ENCODE results near the gene HBG1.

The HBG1 gene

GRCh38 chr11:5245155-5245554 lies 4.5 kb downstream of the HBG1 start:
- no peak for DNase-seq

DNA sequence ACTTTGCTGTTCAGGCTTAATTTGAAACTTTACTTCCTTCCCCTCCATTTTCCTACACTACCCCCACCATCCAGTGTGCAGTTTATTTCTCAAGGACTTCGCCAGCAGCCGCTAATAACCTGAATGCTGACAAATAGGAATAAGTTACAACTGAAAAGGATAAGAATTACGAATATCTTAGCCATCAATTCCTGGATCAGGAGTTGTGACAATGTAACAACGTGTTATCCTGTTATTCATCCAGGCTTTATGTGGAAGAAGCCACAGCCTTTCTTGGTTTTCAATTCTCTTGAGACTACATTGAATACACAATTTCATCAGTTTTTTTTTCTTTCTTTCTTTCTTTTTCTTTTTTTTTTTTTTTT lies 5.9 kb downstream of the HBG1 start:
- DNase-seq = no peak

GRCh38 chr11:5242933-5243815 lies 6.5 kb downstream of the HBG1 start:
- DNase-seq = no peak

- no peak for DNase-seq
Observed at GRCh38 chr11:5242208-5242607, 7.4 kb downstream of the HBG1 start.

GRCh38 chr11:5241458-5241857 lies 8.2 kb downstream of the HBG1 start:
- DNase-seq = no peak

DNA sequence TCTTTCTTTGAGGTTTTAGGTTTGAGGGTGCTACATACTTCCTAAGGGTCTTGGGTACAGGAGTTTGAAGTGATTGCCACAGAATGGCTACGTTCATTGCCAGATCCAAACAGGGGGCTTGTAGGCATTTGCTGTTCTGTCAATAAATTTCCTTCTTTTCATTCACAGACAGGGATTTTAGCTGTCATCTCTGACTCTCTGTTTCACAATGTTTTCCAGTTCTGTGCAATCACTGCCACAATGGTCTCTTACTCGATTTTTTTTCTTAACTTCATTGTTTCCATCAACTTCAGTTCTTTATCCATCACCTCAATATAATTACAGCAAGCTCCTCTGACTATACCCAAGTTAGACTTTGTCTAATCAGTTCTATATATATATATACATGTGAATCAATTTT lies 9.2 kb downstream of the HBG1 start:
- DNase-seq = no peak

GRCh38 chr11:5240056-5240455 lies 9.6 kb downstream of the HBG1 start:
- DNase-seq = no peak

GRCh38 chr11:5239046-5239445 lies 10.6 kb downstream of the HBG1 start:
- DNase-seq = no peak

GRCh38 chr11:5238486-5238885 lies 11.2 kb downstream of the HBG1 start:
- no peak for DNase-seq

GRCh38 chr11:5237420-5237819 lies 12.2 kb downstream of the HBG1 start:
- DNase-seq = no peak

- DNase-seq = no peak
Observed at GRCh38 chr11:5235364-5236095, 14.1 kb downstream of the HBG1 start.

DNA sequence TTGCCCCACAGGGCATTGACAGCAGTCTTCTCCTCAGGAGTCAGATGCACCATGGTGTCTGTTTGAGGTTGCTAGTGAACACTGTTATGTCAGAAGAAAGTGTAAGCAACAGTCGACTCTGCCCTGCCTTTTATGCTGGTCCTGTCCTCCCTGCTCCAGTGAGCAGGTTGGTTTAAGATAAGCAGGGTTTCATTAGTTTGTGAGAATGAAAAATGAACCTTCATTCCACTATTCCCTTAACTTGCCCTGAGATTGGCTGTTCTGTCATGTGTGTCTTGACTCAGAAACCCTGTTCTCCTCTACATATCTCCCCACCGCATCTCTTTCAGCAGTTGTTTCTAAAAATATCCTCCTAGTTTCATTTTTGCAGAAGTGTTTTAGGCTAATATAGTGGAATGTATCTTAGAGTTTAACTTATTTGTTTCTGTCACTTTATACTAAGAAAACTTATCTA lies 15.2 kb downstream of the HBG1 start, which contains the start of gene HBD:
TSS of gene HBD (minus strand) at position 103 of the 454 bp plus-strand sequence. CDS start at position 53, 50 bp downstream.
- no peak for DNase-seq

DNA sequence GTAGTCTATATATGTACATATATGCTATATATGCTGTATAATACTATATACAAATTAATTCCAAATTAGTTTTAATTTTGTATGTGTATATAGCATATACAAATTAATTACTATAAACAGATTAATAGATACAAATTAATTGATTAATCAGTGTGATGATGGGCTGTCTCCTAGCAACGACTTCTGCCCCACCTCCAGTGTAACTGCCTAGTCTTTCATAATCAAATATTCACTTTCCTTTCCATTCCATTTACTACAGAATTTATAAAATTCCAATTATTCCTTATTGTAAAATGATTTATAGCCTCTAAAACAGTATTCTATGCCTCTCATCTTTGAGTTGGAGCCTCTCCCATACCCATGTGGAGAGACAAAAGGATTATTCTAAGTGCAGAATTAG lies 16.4 kb downstream of the HBG1 start:
- DNase-seq = no peak

GRCh38 chr11:5232821-5233220 lies 16.8 kb downstream of the HBG1 start:
- no peak for DNase-seq

- no peak for DNase-seq
Observed at GRCh38 chr11:5232176-5232575, 17.5 kb downstream of the HBG1 start.

- DNase-seq = no peak
Observed at GRCh38 chr11:5231111-5231510, 18.5 kb downstream of the HBG1 start.

DNA sequence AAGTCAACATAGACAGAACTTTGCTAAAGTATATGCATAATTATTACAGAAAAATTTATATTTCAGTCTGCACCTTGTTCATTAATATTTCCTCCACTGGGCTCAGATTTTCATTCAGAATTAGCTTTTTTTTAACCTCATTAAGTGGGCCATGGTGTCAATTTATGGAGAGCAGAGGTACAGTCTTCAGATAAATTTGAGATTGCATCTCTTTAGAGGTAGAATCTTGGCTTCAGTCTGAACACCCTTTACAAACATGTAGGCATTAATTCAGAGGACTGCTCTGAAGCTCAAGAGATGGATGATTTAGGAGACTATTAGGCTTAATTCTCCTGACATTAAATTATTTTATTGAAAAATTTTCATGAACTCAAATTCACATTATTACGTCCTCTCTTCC lies 19.4 kb downstream of the HBG1 start:
- DNase-seq = no peak

DNA sequence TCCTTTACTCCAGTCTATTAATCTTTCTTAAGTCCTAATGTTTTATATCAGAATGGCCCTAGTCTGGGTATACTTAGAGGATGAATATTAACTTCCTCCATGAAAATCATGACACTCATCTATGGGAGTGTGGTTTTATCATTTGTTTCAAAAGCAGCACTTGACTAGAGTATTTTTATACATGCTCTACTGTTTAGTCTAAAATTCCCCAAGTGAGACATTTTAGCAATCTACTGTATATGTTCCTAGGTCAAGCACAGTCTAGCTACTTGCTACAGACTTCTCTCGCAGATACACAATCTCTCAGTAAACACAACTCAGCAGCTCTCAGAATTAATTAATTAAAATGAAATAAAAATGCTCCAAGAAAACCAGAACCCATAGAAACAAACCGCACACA lies 19.9 kb downstream of the HBG1 start:
- DNase-seq = no peak

GRCh38 chr11:5229356-5229755 lies 20.3 kb downstream of the HBG1 start:
- DNase-seq = no peak

- no peak for DNase-seq
Observed at GRCh38 chr11:5228124-5228523, 21.5 kb downstream of the HBG1 start.

DNA sequence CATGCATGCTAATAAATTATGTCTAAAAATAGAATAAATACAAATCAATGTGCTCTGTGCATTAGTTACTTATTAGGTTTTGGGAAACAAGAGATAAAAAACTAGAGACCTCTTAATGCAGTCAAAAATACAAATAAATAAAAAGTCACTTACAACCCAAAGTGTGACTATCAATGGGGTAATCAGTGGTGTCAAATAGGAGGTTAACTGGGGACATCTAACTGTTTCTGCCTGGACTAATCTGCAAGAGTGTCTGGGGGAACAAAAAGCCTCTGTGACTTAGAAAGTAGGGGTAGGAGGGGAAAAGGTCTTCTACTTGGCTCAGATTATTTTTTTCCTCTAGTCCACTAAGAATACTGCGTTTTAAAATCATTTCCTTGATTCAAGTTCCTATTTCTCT lies 22.0 kb downstream of the HBG1 start:
- DNase-seq = no peak

- no peak for DNase-seq
Observed at GRCh38 chr11:5226732-5227310, 22.8 kb downstream of the HBG1 start, which contains the start of gene HBB. Gene HBB (minus strand): TSS chr11:5227071. CDS start chr11:5227021, 50 bp downstream.

GRCh38 chr11:5225480-5225871 lies 24.2 kb downstream of the HBG1 start:
- no peak for DNase-seq

All from GF-D8 (cell line).